HL-60/S4 treated with phorbol 12-myristate 13-acetate at 8.2 ng/mL for 4 days and 3 days (cell line): ENCODE results near the gene RAI14.
"Not testable (repeated sequence)": the region's sequence is repeated elsewhere in the genome, so short reads cannot be mapped to it uniquely, and the experiment has no call there.

Experiments used
- in situ Hi-C: fragments of 300-500 bp; cut with MboI; formaldehyde crosslinking; loops from 2 replicates; pipeline ENCODE4 v1.15.0; 2022; ENCODE audit warnings: low sequenced_read_pairs

RAI14 gene

GRCh38 chr5:34811706-34812105 is 155.6 kb downstream of the RAI14 start:
- in situ Hi-C loops = no loop called here

GRCh38 chr5:34813509-34813908 is 157.4 kb downstream of the RAI14 start:
- in situ Hi-C loops = no loop called here

- in situ Hi-C loops = no loop called here
Measured at GRCh38 chr5:34817558-34818351, 161.6 kb downstream of the RAI14 start.

GRCh38 chr5:34818717-34819116 is 162.6 kb downstream of the RAI14 start:
- in situ Hi-C loops = no loop called here

- in situ Hi-C loops = no loop called here
Measured at GRCh38 chr5:34820593-34820992, 164.5 kb downstream of the RAI14 start.

- in situ Hi-C loops = no loop called here
Measured at GRCh38 chr5:34822956-34823715, 167.0 kb downstream of the RAI14 start.

- in situ Hi-C loops = no loop called here
Measured at GRCh38 chr5:34826347-34826746, 170.2 kb downstream of the RAI14 start.

- in situ Hi-C loops = no loop called here
Measured at GRCh38 chr5:34827588-34828506, 171.7 kb downstream of the RAI14 start.

GRCh38 chr5:34830827-34831226 is 174.7 kb downstream of the RAI14 start:
- in situ Hi-C loops = not testable (repeated sequence)

- in situ Hi-C loops = no loop called here
Measured at GRCh38 chr5:34831303-34831702, 175.2 kb downstream of the RAI14 start.

GRCh38 chr5:34832568-34832967 is 176.4 kb downstream of the RAI14 start:
- in situ Hi-C loops = no loop called here

- in situ Hi-C loops = no loop called here
Measured at GRCh38 chr5:34833090-34833489, 177.0 kb downstream of the RAI14 start.

GRCh38 chr5:34833976-34834793 is 178.1 kb downstream of the RAI14 start:
- in situ Hi-C loops = no loop called here

- in situ Hi-C loops = no loop called here
Measured at GRCh38 chr5:34834794-34835089, 178.6 kb downstream of the RAI14 start.

GRCh38 chr5:34835664-34836063 is 179.5 kb downstream of the RAI14 start:
- in situ Hi-C loops = no loop called here

GRCh38 chr5:34838785-34839714 is 182.9 kb downstream of the RAI14 start, which contains the start of gene TTC23L:
Gene TTC23L, plus strand, starts transcription at chr5:34839164. Its CDS starts 1,508 bp downstream, at chr5:34840672.
- in situ Hi-C loops = no loop called here

GRCh38 chr5:34841816-34842215 is 185.7 kb downstream of the RAI14 start:
- in situ Hi-C loops = no loop called here

GRCh38 chr5:34842554-34842953 is 186.4 kb downstream of the RAI14 start:
- in situ Hi-C loops = no loop called here

- in situ Hi-C loops = no loop called here
Measured at GRCh38 chr5:34843497-34843896, 187.4 kb downstream of the RAI14 start.
